Common myeloid progenitor, CD34-positive (primary cell): Measurements from ENCODE around the gene PCSK6.

ENCODE experiments used
- CTCF ChIA-PET: fragments of 350-600 bp; sonication (Branson Sonifier 250); formaldehyde crosslinking; loops from one replicate; lab custom pipeline; 2021; ENCODE audit warnings: antibody characterized with exemption; lab: Charles Lee
- POLR2A ChIA-PET: fragments of 350-600 bp; sonication (Branson Sonifier 250); formaldehyde crosslinking; loops from one replicate; lab custom pipeline; 2021; ENCODE audit warnings: antibody characterized with exemption; lab: Charles Lee
- DNase-seq, 3 donors: peaks; one replicate each; pipeline versions ENCODE4 v3.0.0 to v3.0.0-alpha.2; 2013
- H3K27ac ChIP-seq, 2 experiments: 1 replicate in 1 of 2; 2 replicates in 1 of 2; pipeline ENCODE4 v1.7.0; 2013; ENCODE audit warnings: inconsistent platforms in 2 of 2, low read length in 2 of 2, mild to moderate bottlenecking in 2 of 2, low read depth in 1 of 2, moderate library complexity in 1 of 2; ENCODE audit not compliant: severe bottlenecking in 2 of 2, insufficient read depth in 1 of 2, poor library complexity in 1 of 2
- H3K27me3 ChIP-seq, 5 experiments: replicated peaks in 2 of 5; 1 replicate in 3 of 5; 2 replicates in 2 of 5; pipeline versions ENCODE4 v1.6.1 to v1.7.0; 2013; ENCODE audit warnings: low read length in 4 of 5, mild to moderate bottlenecking in 2 of 5, moderate library complexity in 2 of 5, inconsistent platforms in 1 of 5; ENCODE audit not compliant: insufficient read depth in 5 of 5, control insufficient read depth in 4 of 5
- H3K36me3 ChIP-seq, 4 experiments: 1 replicate in 2 of 4; 2 replicates in 2 of 4; pipeline versions ENCODE4 v1.6.1 to v1.7.0; 2013; ENCODE audit warnings: low read length in 3 of 4, control low read depth in 1 of 4, mild to moderate bottlenecking in 1 of 4; ENCODE audit not compliant: control insufficient read depth in 4 of 4, insufficient read depth in 4 of 4
- H3K4me1 ChIP-seq, 4 experiments: 1 replicate in 3 of 4; 2 replicates in 1 of 4; pipeline versions ENCODE4 v1.6.1 to v1.7.1; 2013; ENCODE audit warnings: low read length in 3 of 4, mild to moderate bottlenecking in 3 of 4, control low read depth in 1 of 4, inconsistent platforms in 1 of 4, moderate library complexity in 1 of 4; ENCODE audit not compliant: control insufficient read depth in 4 of 4, insufficient read depth in 4 of 4; ENCODE audit errors: control extremely low read depth in 1 of 4
- H3K4me3 ChIP-seq, 7 experiments: 1 replicate in 4 of 7; 2 replicates in 3 of 7; pipeline versions ENCODE4 v1.5.1 to v1.7.0; 2013; ENCODE audit warnings: mild to moderate bottlenecking in 7 of 7, low read length in 6 of 7, moderate library complexity in 6 of 7, inconsistent platforms in 2 of 7, low read depth in 2 of 7, control low read depth in 1 of 7; ENCODE audit not compliant: insufficient read depth in 4 of 7, control insufficient read depth in 1 of 7; ENCODE audit errors: extremely low read depth in 1 of 7
- H3K9me3 ChIP-seq, 5 experiments: 1 replicate in 4 of 5; 2 replicates in 1 of 5; pipeline versions ENCODE4 v1.6.1 to v1.7.1; 2013; ENCODE audit warnings: low read length in 4 of 5, mild to moderate bottlenecking in 2 of 5, inconsistent platforms in 1 of 5, low read depth in 1 of 5, moderate library complexity in 1 of 5; ENCODE audit not compliant: control insufficient read depth in 4 of 5, insufficient read depth in 2 of 5; ENCODE audit errors: control extremely low read depth in 1 of 5
- WGBS: methylation state at CpG from one replicate; pipeline ENCODE4 v1.1.5; 2013; ENCODE audit not compliant: insufficient coverage; 5-methylcytosine and 5-hydroxymethylcytosine counted together

PCSK6 gene

DNA sequence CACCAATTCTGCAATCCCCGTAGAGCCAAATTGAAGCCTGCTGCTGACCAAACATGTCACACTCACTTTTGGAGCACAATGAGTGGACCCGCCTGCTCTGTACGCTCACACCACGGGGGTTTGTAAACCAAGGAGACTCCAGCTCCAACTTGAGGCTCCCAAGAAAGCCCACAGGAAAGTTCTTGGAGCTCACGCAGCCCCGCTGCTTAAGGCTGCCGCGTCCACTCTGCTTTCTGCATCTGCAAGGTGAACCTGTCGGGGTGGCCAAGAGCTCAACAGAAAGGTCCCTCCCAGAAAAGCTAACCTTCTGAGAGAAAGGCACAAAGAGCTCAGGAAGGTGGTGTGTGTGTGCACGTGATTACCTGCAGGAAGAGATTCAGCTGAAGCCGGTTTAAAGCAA, 94.9 kb downstream of the PCSK6 start:
- ChIA-PET POLR2A (interaction anchor here (0.6 kb wide), 1 partner anchor 28 kb away, joined by 3 read pairs; no protein-coding TSS in a partner anchor), CTCF (interaction anchor here (1.1 to 2.1 kb wide), 5 partner anchors 11 to 247 kb away, joined by 3 to 13 read pairs (median 4); no protein-coding TSS in a partner anchor)
- peaks cover 0 to 2% (median 0%) of the 10 kb centered on the region in 5 experiments for H3K9me3 ChIP-seq
- no peaks in the 10 kb centered on the region for H3K36me3 ChIP-seq
- 99% methylated on average over 10 of the region's 11 CpGs for WGBS
- DNase-seq = no peak
- no peak overlapping the region for H3K27ac ChIP-seq
- peaks cover 0 to 43% (median 34%) of the 10 kb centered on the region in 4 experiments for H3K4me1 ChIP-seq
- peaks cover 0 to 6% (median 2%) of the 10 kb centered on the region in 5 experiments for H3K27me3 ChIP-seq
- H3K4me3 ChIP-seq = no peak overlapping the region

DNA sequence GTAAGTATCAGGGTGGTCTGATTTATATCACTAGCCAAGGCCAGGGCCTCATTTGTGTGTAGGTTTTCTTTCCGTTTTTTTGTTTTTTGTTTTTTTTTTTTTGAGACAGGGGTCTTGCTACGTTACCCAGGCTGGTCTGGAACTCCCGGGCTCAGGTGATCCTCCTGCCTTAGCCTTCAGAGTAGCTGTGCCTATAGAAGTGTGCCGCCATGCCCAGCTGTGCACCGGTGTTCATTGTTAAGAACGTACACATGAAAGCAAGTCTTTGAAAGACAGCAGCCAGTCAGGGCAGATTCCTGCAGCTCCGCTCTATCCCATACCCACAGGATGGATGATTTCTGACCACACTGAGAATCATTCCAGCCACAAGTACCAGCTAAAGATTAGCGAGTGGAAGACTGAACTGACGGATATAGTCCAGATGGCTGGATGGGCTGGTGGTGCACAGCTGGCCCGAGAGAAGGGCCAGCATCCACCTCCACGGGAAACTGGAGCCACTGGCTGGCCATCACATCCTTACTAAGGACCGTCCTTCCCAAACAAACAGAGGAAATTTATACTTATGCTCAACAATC, 95.4 kb downstream of the PCSK6 start:
- no peak for DNase-seq
- WGBS = 100% methylated on average over 11 of the region's 12 CpGs
- Histone ChIP-seq H3K36me3 (no peaks in the 10 kb centered on the region), H3K27me3 (peaks cover 0 to 3% (median 0%) of the 10 kb centered on the region in 5 experiments), H3K27ac (no peak overlapping the region), H3K9me3 (peaks cover 0 to 2% (median 0%) of the 10 kb centered on the region in 5 experiments), H3K4me3 (no peak overlapping the region), H3K4me1 (peaks cover 0 to 43% (median 35%) of the 10 kb centered on the region in 4 experiments)
- POLR2A ChIA-PET = interaction anchor here (0.6 kb wide), 1 partner anchor 28 kb away, joined by 3 read pairs; no protein-coding TSS in a partner anchor
- CTCF ChIA-PET = interaction anchor here (0.7 to 2.1 kb wide), 6 partner anchors 11 to 248 kb away, joined by 3 to 13 read pairs (median 4); no protein-coding TSS in a partner anchor

DNA sequence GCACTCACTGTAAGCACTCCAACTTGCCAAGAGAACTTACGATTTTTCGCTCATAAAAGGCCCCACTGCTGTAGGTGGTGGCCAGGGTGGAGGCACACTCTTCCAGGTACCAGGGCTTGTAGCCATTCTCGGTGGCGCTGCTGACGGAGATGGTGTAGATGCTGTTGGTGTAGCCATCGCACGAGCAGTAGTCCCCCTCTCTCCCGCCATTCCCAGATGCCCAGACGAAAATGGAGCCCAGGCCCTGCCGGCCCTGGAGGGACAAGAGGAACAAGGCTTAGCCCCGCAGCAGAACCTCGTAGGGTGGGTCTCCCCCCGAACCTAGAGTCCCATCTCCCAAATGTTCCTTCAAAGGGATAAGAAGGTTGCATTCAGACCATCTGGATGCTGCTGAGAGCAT, 96.3 kb downstream of the PCSK6 start:
- CTCF ChIA-PET = interaction anchor here (2.1 kb wide), 2 partner anchors 12 to 108 kb away, joined by 5 to 13 read pairs; no protein-coding TSS in a partner anchor
- peaks cover 0 to 2% (median 0%) of the 10 kb centered on the region in 5 experiments for H3K9me3 ChIP-seq
- no peak for DNase-seq
- peaks cover 0 to 48% (median 39%) of the 10 kb centered on the region in 4 experiments for H3K4me1 ChIP-seq
- H3K27ac ChIP-seq = no peak overlapping the region
- peaks cover 0 to 3% (median 0%) of the 10 kb centered on the region in 5 experiments for H3K27me3 ChIP-seq
- WGBS = 95% methylated on average over 7 of the region's 13 CpGs
- H3K36me3 ChIP-seq = no peaks in the 10 kb centered on the region
- no peak overlapping the region for H3K4me3 ChIP-seq
- POLR2A ChIA-PET = no interaction called here

DNA sequence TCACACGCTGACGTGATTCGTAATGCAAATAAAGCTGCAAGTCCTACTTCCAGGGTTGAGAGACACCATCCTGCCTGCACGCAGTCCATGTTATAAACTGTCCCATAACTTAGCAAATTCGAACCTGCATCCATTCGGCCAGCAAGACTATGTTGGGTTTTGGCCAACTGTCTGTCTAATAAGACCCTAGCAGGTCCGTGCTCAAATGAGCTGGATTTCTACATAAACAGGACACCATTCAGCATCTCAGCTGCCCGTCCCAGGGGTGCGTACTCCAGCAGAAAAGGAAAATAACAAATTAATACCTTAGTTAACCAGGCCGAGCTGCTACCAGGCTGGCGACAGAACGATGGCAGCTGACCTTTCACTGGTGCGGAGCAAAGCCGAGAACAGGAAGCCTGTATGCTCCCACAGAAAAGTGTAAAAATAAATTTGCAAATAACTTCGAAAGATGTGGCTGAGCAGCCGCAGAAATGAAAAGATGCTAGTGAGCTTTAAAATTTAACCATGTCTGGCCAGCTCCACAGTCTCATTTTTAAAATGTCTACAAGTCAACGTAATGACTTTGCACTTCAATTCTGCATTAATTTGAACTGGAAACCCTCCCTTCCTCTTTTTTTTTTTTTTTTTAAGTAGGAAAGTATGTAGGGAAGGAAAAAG, 97.4 kb downstream of the PCSK6 start:
- DNase-seq = peak in 2 of 3 donors; percentile 51 to 52
- 52% methylated on average over 14 of the region's 17 CpGs for WGBS
- no peak overlapping the region for H3K27ac ChIP-seq

DNA sequence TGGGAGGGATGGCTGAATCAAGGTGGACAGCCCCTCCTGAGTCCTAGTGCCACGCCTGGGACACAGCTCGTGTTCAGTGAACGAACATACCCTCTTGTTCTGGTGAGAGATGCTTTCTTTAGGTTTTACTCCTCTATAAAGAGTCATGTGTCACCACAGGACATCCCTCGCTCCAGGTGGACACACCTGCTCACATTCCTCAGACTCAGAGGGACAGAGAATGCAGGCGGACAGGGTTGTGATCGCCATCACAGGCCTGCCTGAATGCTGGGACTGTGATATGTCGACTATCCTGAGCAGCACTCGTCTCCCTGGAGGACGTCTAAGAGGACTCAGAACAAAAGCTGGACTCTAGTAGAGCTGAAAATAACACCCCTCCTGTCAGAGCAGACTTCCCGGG, 98.1 kb downstream of the PCSK6 start:
- WGBS = 91% methylated on average over 6 of the region's 10 CpGs
- POLR2A ChIA-PET = no interaction called here

More for the DNA sequence above, 97.4 kb downstream of the PCSK6 start:
- H3K4me1 ChIP-seq = peaks cover 0 to 38% (median 28%) of the 10 kb centered on the region in 4 experiments
- peaks cover 0 to 3% (median 0%) of the 10 kb centered on the region in 5 experiments for H3K27me3 ChIP-seq
- POLR2A ChIA-PET = interaction anchor here (0.6 kb wide), 1 partner anchor 75 kb away, joined by 3 read pairs; no protein-coding TSS in a partner anchor
- H3K4me3 ChIP-seq = peak overlapping the region in 1 of 7 experiments; percentile 58
- H3K36me3 ChIP-seq = no peaks in the 10 kb centered on the region
- peaks cover 0 to 2% (median 0%) of the 10 kb centered on the region in 5 experiments for H3K9me3 ChIP-seq
- CTCF ChIA-PET = interaction anchor here (0.8 to 1.4 kb wide), 3 partner anchors 14 to 104 kb away, joined by 3 read pairs; no protein-coding TSS in a partner anchor

DNA sequence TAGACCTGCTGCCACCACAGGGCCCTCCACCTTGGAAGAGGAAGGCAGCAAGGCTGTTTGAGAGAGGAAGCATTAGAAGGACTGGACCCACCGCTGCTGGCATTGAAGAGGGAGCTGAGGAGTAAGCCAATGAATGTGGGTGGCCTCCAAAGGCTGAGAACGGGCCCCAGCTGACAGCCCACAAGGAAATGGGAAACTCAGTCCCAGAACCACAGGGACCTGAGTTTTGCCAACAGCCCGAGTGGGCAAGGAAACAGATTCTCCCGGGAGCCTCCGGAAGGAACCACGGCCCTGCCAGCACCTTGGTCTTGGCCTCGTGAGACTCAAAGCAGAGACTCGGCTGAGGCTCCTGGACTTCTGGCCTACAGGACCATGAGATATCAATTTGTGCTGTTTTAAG, 99.0 kb downstream of the PCSK6 start:
- no peaks in the 10 kb centered on the region for H3K36me3 ChIP-seq
- peaks cover 0 to 23% (median 20%) of the 10 kb centered on the region in 4 experiments for H3K4me1 ChIP-seq
- CTCF ChIA-PET = interaction anchor here (1.0 to 1.4 kb wide), 2 partner anchors 24 to 74 kb away, joined by 3 read pairs; no protein-coding TSS in a partner anchor
- no peak overlapping the region for H3K4me3 ChIP-seq
- peaks cover 0 to 2% (median 0%) of the 10 kb centered on the region in 5 experiments for H3K9me3 ChIP-seq
- H3K27ac ChIP-seq = no peak overlapping the region
- peaks cover 0 to 3% (median 0%) of the 10 kb centered on the region in 5 experiments for H3K27me3 ChIP-seq
- POLR2A ChIA-PET = no interaction called here
- WGBS = 95% methylated on average over 8 of the region's 8 CpGs
- no peak for DNase-seq

More for the DNA sequence above, 98.1 kb downstream of the PCSK6 start:
- Histone ChIP-seq H3K4me1 (peaks cover 0 to 31% (median 22%) of the 10 kb centered on the region in 4 experiments), H3K9me3 (peaks cover 0 to 2% (median 0%) of the 10 kb centered on the region in 5 experiments), H3K27me3 (peaks cover 0 to 3% (median 0%) of the 10 kb centered on the region in 5 experiments), H3K36me3 (no peaks in the 10 kb centered on the region), H3K4me3 (no peak overlapping the region), H3K27ac (no peak overlapping the region)
- DNase-seq = no peak
- CTCF ChIA-PET = interaction anchor here (0.8 to 1.4 kb wide), 2 partner anchors 75 to 105 kb away, joined by 3 read pairs; no protein-coding TSS in a partner anchor
